Hematopoietic multipotent progenitor cell treated with erythropoietin and hydrocortisone succinate and interleukin-3 and kit ligand, for 6 days (in vitro differentiated cells): ENCODE data around the gene OSGEPL1.
A peak's percentile ranks its signal among the peaks of the same experiment; 100 is the strongest.
"Not testable (repeated sequence)": the region's sequence is repeated elsewhere in the genome, so short reads cannot be mapped to it uniquely, and the experiment has no call there.

Experiments used
- DNase-seq: peaks from one replicate; pipeline ENCODE4 v3.0.0-alpha.2; 2015

OSGEPL1 gene, protein sequence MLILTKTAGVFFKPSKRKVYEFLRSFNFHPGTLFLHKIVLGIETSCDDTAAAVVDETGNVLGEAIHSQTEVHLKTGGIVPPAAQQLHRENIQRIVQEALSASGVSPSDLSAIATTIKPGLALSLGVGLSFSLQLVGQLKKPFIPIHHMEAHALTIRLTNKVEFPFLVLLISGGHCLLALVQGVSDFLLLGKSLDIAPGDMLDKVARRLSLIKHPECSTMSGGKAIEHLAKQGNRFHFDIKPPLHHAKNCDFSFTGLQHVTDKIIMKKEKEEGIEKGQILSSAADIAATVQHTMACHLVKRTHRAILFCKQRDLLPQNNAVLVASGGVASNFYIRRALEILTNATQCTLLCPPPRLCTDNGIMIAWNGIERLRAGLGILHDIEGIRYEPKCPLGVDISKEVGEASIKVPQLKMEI

DNA sequence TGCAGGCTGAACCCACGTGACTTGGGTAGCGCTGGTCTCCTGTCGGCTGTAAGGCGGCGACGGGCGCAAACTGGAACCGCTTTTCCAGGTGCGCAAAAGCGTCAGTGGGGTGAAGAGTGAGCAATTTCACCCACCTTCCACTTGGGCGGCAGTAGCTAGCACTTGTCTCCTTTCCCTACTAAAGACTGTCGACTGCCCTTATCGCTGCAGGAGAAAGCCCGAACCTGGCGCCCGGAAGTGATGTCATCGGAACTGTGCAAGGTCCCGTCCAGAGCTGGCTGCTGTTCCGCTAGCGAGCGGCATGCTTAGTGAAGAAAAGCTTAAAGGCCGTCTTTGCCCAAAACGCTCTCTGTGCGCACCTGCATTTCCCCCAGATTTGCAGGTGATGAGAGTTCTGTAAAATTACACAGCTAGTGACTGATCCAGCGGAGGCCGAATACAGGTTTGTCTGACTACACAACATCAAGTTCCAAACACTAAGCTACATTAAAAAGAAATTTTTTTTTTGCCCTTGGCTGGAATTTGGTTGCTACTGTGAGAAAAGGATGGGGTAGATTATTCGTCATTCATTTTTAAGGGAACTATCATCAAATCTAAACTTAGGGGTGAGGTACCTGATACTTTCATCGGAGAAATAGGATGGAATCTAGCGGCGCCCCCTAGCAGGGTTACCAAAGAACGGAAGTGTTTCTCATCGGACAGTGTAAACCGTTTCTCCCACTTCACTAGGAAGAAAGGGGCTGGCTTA, at the start of gene OSGEPL1:
TSS of gene OSGEPL1 (minus strand) at position 242 of the 748 bp plus-strand sequence. CDS start 1,152 bp downstream, outside the sequence.
- DNase-seq = peak; percentile 99

DNA sequence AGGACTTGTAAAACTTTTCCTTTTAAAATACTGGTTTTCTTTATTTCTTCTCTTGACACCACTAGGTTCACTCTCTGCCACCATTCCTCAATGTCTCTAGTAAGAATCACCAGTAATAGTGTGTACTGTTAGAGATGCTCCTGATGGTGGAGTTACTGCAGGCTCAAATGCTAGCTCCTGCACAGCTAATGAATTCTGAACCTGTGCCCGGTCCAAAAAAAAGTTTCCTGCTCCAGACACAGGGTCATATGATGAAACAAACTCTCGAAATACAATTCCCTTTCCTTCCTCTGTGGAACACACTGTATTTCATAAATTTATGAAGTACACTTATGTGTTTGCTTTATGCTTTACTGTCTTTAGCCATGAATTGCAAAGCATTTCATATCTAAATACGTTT, 40.8 kb upstream of the OSGEPL1 start:
- DNase-seq = no peak

DNA sequence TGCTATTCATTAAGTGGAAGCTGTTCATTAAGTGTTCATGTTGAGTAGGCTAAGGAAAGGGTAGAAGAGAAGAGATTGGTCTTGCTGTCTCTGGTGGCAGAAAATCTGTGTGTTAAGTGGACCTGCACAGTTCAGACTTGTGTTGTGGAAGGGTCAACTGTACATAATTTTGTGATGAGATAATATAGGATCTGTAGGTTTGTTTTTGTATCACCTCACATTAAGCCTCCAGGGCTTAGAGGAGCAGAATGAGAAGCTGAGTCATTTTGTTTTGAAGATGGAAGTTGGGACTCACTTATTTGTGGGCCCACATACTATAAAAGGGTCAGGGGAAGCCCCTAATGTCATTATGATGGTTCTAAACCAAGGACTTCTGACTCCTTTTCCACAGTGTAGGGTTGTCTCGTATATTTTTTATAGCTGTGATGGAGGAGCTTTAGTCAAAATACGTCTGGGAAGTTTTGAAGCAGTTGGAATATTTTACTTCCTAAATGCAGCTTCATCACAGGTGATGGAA, 39.9 kb upstream of the OSGEPL1 start:
- DNase-seq = no peak

DNA sequence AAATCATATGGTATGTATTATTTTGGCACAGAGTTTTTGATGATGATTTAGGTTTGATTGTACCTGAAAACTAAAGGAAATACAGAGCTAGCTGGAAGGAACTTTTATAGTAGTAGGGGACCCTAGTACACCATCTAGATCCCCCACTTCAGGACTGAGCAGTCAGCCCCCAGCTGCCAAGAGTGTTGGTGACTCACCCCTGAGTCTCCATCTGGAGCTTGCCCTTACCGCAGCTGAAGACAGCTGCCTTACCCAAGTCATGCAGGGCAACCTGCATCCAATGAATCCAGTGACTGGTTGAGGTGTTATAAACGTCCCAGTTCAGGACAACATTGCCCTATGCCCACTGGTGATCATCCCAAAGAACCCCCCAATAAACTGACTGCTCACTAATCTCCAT, 36.9 kb upstream of the OSGEPL1 start:
- no peak for DNase-seq

GRCh38 chr2:189799030-189799331, 36.4 kb upstream of the OSGEPL1 start:
- DNase-seq = no peak

GRCh38 chr2:189798312-189799029, 35.9 kb upstream of the OSGEPL1 start:
- peak; percentile 67 for DNase-seq

DNA sequence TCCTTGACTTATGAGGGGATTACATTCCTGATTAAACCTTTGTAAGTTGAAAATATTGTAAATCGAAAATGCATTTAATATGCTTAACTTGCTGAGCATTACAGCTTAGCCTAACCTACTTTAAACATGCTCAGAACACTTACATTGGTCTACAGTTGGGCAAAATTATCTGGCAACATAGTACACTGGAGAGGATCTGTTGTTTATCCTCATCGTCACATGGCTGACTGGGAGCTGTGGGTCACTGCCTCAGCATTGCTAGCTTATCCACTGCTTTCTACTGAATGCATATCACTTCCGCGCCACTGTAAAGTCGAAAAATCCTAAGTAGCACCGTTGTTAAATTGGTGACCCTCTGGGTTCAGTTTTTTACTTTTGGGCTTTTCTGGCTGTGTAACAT, 35.3 kb upstream of the OSGEPL1 start:
- DNase-seq = no peak

DNA sequence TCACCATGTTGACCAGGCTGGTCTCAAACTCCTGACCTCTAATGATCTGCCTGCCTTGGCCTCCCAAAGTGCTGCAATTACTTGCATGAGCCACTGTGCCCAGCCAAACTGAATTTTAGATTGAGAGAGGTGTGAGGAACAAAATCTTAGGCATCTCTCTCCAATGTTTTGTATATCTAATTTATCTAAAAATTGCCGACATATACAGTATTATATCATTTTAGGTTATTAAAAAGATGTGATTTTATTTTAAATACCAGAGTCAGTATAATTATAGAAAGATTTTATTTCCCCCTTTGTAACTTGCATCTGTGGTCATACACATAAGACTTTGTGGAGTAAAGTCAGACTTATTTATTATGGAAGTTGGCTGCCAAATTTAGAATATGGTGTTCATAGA, 31.7 kb upstream of the OSGEPL1 start:
- no peak for DNase-seq

- no peak for DNase-seq
These were observed 28.9 kb upstream of the OSGEPL1 start for GRCh38 chr2:189791338-189792042.

DNA sequence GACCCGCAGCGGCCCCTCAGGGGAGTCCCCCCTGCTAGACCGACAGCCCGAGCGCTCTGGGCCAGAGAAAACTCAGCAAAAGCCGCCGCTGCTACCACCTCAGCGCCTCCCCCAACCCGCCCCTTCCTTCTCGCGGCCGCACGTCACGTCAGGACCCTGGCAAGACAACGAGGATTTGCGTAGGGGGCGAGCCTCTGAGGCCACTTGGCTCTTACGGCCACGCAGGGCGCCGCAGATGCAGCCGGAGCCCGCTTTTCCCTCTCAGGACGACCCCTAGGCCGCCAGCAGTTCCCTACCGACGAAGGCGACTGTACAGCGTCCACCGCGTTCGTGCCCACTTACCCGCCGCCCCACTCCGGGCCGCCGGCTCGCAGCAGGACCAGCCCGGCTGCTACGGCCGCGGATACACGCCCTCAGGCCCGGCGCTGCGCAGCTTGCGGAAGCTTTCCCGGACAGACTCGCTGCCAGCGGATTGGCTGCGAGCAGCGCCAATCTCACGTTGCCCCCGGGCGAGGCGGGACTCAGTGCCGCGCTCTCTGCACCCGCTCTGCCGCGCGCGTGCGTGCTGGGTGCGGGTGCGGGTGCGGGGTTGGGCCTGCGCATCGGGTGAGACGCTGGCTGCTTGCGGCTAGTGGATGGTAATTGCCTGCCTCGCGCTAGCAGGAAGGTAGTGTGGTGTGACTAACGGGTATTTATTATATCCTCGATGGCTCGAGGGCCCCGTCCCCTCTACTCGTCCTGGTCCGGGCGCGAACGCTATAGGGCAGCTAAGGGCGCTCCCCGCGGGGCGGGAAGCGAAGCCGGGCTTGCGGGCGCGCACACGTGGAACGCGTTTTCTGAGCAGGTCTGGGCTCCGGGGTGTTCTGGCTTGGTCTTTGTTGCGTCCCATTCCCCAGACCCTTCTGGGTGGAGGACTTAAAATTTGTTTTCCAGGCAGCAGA, 21.6 kb upstream of the OSGEPL1 start, which contains the start of the genes ORMDL1 and PMS1:
TSS of gene ORMDL1 (minus strand) at position 413 of the 941 bp plus-strand sequence. CDS start 1,744 bp downstream, outside the sequence.
TSS of gene PMS1 (plus strand) at position 524 of the 941 bp plus-strand sequence. CDS start 7,360 bp downstream, outside the sequence.
- peak; percentile 96 for DNase-seq

DNA sequence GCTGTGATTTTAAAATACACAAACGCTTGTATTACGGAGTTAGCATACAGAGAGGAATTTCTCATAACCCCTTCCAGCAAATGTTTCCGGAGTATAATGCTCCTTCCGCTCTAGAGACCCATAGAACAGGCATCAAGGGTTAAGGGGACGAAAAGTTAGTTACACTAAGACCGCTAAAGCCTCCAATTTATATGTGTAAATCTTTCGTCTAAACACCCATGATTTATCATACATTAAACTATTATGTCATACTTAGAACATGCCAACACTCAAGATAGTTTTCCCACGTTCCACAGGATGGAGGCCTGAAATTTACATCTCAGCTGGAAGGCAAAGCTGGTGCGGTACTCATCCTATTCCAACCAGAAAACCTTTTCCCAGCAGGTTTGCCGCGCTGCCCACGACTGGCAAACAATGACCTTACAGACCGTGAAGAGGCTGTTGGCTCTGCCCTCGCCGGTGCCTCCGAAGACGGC, 20.9 kb upstream of the OSGEPL1 start:
- peak; percentile 65 for DNase-seq

- no peak for DNase-seq
These were observed 19.7 kb upstream of the OSGEPL1 start for GRCh38 chr2:189782221-189782671.

DNA sequence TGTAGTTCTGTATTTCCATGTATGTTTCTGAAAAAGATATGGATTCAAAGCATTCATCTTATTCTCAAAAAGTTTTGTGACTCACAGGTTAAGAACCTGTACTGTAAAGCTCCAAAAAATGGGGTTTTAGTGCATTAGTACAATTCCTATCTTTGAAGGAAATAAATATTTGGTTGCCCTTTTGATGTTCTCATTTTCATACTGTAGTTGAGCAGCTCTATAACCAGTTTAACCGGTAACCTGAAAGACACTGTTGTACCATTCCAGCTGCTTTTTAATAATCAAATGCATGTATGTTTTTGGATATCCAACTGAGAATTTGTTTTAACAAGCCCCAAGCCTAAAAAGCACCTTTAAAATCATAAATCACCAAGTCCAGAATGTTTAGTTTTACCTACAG, 9.6 kb upstream of the OSGEPL1 start:
- DNase-seq = no peak

GRCh38 chr2:189770590-189771322, 8.2 kb upstream of the OSGEPL1 start:
- peak; percentile 68 for DNase-seq

- peak; percentile 43 for DNase-seq
These were observed 1.5 kb upstream of the OSGEPL1 start for GRCh38 chr2:189763908-189764661.

- DNase-seq = no peak
These were observed 402 bp downstream of the OSGEPL1 start for GRCh38 chr2:189762229-189762550.

- DNase-seq = not testable (repeated sequence)
These were observed 2.4 kb downstream of the OSGEPL1 start for GRCh38 chr2:189760154-189760553.

DNA sequence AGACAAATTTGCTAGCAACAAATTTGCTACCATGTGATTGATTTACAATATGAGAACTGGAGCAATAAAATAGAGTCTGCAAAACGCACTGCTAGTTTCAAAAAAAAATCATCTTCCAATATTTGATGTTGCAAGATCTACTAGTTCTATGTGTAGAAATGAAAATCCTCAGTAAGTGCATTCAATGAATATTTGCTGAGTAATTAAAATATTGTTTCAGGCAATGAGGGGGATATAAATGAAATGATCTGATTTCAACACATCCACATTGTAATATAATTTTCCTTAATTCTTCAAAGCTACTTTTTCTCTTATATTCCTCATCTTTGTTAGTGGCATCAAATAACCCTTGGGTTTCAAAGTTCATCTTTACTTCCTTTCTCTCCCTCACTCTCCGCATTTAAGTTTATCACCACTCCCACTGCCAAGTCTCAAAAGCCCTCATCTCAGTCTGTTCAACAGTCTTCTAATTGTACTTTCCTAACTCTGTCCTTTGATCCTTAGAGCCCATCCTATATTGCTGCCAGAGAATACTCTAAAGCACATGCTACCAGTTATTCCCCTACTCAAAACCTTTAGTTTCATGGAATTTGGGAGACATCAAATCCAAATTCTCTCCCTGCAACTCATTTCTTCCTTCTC, 6.2 kb downstream of the OSGEPL1 start:
- no peak for DNase-seq

GRCh38 chr2:189751080-189751658, 11.4 kb downstream of the OSGEPL1 start:
- peak; percentile 80 for DNase-seq
